ENCODE data around the gene CDC26.
"Not testable (repeated sequence)": the region's sequence is repeated elsewhere in the genome, so short reads cannot be mapped to it uniquely, and the experiment has no call there.

The CDC26 gene

GRCh38 chr9:113238202-113238858 is 37.0 kb downstream of the CDC26 start:
- DNase-seq = no peak

GRCh38 chr9:113237026-113237425 is 38.3 kb downstream of the CDC26 start:
- DNase-seq = no peak

- DNase-seq = not testable (repeated sequence)
Measured at GRCh38 chr9:113235701-113236255, 39.6 kb downstream of the CDC26 start.

GRCh38 chr9:113231701-113232100 is 43.7 kb downstream of the CDC26 start:
- no peak for DNase-seq

- DNase-seq = no peak
Measured at GRCh38 chr9:113228130-113228665, 47.2 kb downstream of the CDC26 start.

GRCh38 chr9:113227436-113227835 is 47.9 kb downstream of the CDC26 start:
- peak in 2 of 3 donors; percentile 52 to 75 for DNase-seq

GRCh38 chr9:113223963-113224362 is 51.4 kb downstream of the CDC26 start:
- no peak for DNase-seq

- peak; percentile 35 to 63 (median 39) for DNase-seq
Measured at GRCh38 chr9:113222482-113222841, 52.9 kb downstream of the CDC26 start.

GRCh38 chr9:113221800-113222481 is 53.4 kb downstream of the CDC26 start:
- DNase-seq = peak in 2 of 3 donors; percentile 20 to 33

- DNase-seq = peak; percentile 99
Measured at GRCh38 chr9:113221003-113221799, 54.2 kb downstream of the CDC26 start, which contains the start of the genes FKBP15 and SLC31A1. TSS of gene FKBP15 (minus strand) at chr9:113221277. CDS start at chr9:113221243, 34 bp downstream. TSS of gene SLC31A1 (plus strand) at chr9:113221544. CDS start at chr9:113256149, 34,605 bp downstream.

GRCh38 chr9:113220467-113221002 is 54.8 kb downstream of the CDC26 start:
- peak in 1 of 3 donors; percentile 21 for DNase-seq

- peak; percentile 48 to 72 (median 66) for DNase-seq
Measured at GRCh38 chr9:113219969-113220368, 55.4 kb downstream of the CDC26 start.

GRCh38 chr9:113219186-113219936 is 56.0 kb downstream of the CDC26 start:
- DNase-seq = peak; percentile 49 to 89 (median 85)

Data from suppressor macrophage treated with lipopolysaccharide for 1 hour (primary cell).